Kidney (tissue), 14 donors: ENCODE measurements around the gene HIC1. TPM values are rescaled to one million over a fixed set of nuclear protein-coding genes. Genes with fewer than 3 reads are reported as not detected.

ENCODE experiments used
- DNase-seq, 5 donors: peaks; one replicate each; pipeline ENCODE4 v3.0.0-alpha.2; 2013 to 2020
- FAIRE-seq: peaks from 2 replicates; lab custom pipeline; 2012; peaks lifted over from hg19 to GRCh38; lab: Jason Lieb, UNC
- H3K27ac ChIP-seq, 2 donors: one replicate each; pipeline ENCODE4 v1.7.0; 2013; ENCODE audit warnings: low read depth in 2 of 2, low read length in 2 of 2, inconsistent platforms in 1 of 2
- H3K27me3 ChIP-seq: one replicate; pipeline ENCODE4 v1.7.1; 2013; ENCODE audit warnings: low read length, inconsistent platforms; ENCODE audit not compliant: control insufficient read depth, insufficient read depth
- H3K36me3 ChIP-seq, 3 donors: one replicate each; pipeline versions ENCODE4 v1.7.0 to v1.7.1; 2013; ENCODE audit warnings: low read length in 3 of 3, control low read depth in 1 of 3, inconsistent platforms in 1 of 3; ENCODE audit not compliant: insufficient read depth in 3 of 3, control insufficient read depth in 2 of 3
- H3K4me1 ChIP-seq, 3 donors: one replicate each; pipeline versions ENCODE4 v1.7.0 to v1.7.1; 2013; ENCODE audit warnings: low read length in 3 of 3, inconsistent platforms in 1 of 3, low read depth in 1 of 3; ENCODE audit not compliant: control insufficient read depth in 2 of 3, insufficient read depth in 2 of 3
- H3K4me3 ChIP-seq, 3 donors: one replicate each; pipeline versions ENCODE4 v1.7.0 to v1.8.1; 2013; ENCODE audit warnings: low read length in 3 of 3, control low read depth in 1 of 3, inconsistent platforms in 1 of 3
- H3K9ac ChIP-seq, 3 donors: one replicate each; pipeline versions ENCODE4 v1.7.0 to v1.7.1; 2013; ENCODE audit warnings: low read length in 3 of 3, control low read depth in 1 of 3, inconsistent platforms in 1 of 3
- H3K9me3 ChIP-seq, 3 donors: one replicate each; pipeline versions ENCODE4 v1.7.0 to v1.7.1; 2013; ENCODE audit warnings: low read length in 3 of 3, control low read depth in 1 of 3, inconsistent platforms in 1 of 3; ENCODE audit not compliant: control insufficient read depth in 2 of 3, insufficient read depth in 1 of 3
- intact Hi-C: fragments of 100-400 bp; cut with DNase I; formaldehyde crosslinking; loops from one replicate; pipeline ENCODE4 v1.11.1; 2022
- polyA plus RNA-seq: library from polyadenylated mRNA; stranded (reverse); fragments of 350-450 nt; fragmentation: Illumina TruSeq; extraction: RNeasy Lipid Tissue Mini Kit (QIAGEN cat#74804); gene quantifications from one replicate; pipeline ENCODE4 v1.2.3, GENCODE V29; 2014; ENCODE audit warnings: low read depth, low replicate concordance; ENCODE audit not compliant: insufficient read depth
- total RNA-seq: library from RNA; stranded (reverse); fragmentation: NEBNext Ultra II Directional; extraction: Animal tissue kit (Norgen Biotek cat#: 25700); gene quantifications from one replicate; pipeline ENCODE4 v1.2.1, GENCODE V29; 2021
- TF ChIP-seq, protein P1 (sequence below): IDR thresholded peaks from 3 replicates; pipeline ENCODE4 v1.5.1; 2012; ENCODE audit warnings: mild to moderate bottlenecking, moderate library complexity, borderline replicate concordance; ENCODE audit not compliant: insufficient read depth; ENCODE audit errors: extremely low read depth
- donor health status: control.
- donor health status: control.
- donor health status: control.
- donor health status: control.
- donor health status: control.
- donor health status: DM: yes; HTN: yes; CAD: no.
- donor health status: Normal renal cell carcinoma (clear cell type).

HIC1 gene
- total and polyA plus RNA-seq, 2 donors from 2014 or later: 2.7 to 13.0 TPM

- H3K4me1 ChIP-seq: peaks cover 0 to 16% (median 0%) of the 10 kb centered on the region in 3 donors
- peaks cover 0 to 2% (median 0%) of the 10 kb centered on the region in 3 donors for H3K36me3 ChIP-seq
- TF ChIP-seq, protein P1, sequence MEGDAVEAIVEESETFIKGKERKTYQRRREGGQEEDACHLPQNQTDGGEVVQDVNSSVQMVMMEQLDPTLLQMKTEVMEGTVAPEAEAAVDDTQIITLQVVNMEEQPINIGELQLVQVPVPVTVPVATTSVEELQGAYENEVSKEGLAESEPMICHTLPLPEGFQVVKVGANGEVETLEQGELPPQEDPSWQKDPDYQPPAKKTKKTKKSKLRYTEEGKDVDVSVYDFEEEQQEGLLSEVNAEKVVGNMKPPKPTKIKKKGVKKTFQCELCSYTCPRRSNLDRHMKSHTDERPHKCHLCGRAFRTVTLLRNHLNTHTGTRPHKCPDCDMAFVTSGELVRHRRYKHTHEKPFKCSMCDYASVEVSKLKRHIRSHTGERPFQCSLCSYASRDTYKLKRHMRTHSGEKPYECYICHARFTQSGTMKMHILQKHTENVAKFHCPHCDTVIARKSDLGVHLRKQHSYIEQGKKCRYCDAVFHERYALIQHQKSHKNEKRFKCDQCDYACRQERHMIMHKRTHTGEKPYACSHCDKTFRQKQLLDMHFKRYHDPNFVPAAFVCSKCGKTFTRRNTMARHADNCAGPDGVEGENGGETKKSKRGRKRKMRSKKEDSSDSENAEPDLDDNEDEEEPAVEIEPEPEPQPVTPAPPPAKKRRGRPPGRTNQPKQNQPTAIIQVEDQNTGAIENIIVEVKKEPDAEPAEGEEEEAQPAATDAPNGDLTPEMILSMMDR: no peak
- no peak for FAIRE-seq
- intact Hi-C loops: no loop called here
- DNase-seq: peak in 4 of 5 donors; percentile 26 to 81 (median 54)
- peak overlapping the region in 1 of 3 donors; percentile 4 for H3K9ac ChIP-seq
- H3K9me3 ChIP-seq: no peaks in the 10 kb centered on the region
- peak overlapping the region; percentile 43 to 83 for H3K27ac ChIP-seq
- peaks cover 5% of the 10 kb centered on the region for H3K27me3 ChIP-seq
- H3K4me3 ChIP-seq: no peak overlapping the region
Observed at GRCh38 chr17:2060681-2061440, 6.0 kb downstream of the HIC1 start.

GRCh38 chr17:2061441-2061958 is 6.6 kb downstream of the HIC1 start:
- H3K4me1 ChIP-seq: peaks cover 0 to 16% (median 2%) of the 10 kb centered on the region in 3 donors
- no peaks in the 10 kb centered on the region for H3K9me3 ChIP-seq
- TF ChIP-seq, protein P1: no peak
- peak in 2 of 5 donors; percentile 9 to 16 for DNase-seq
- peaks cover 5% of the 10 kb centered on the region for H3K27me3 ChIP-seq
- intact Hi-C loops: no loop called here
- no peak for FAIRE-seq
- no peak overlapping the region for H3K4me3 ChIP-seq
- H3K9ac ChIP-seq: peak overlapping the region in 1 of 3 donors; percentile 4
- H3K36me3 ChIP-seq: peaks cover 0 to 6% (median 0%) of the 10 kb centered on the region in 3 donors
- peak overlapping the region; percentile 32 to 83 for H3K27ac ChIP-seq

- Histone ChIP-seq H3K27ac (peak overlapping the region; percentile 56 to 60), H3K4me3 (no peak overlapping the region), H3K36me3 (peaks cover 0 to 6% (median 0%) of the 10 kb centered on the region in 3 donors), H3K4me1 (peaks cover 0 to 18% (median 7%) of the 10 kb centered on the region in 3 donors), H3K9me3 (no peaks in the 10 kb centered on the region), H3K27me3 (peaks cover 5% of the 10 kb centered on the region), H3K9ac (no peak overlapping the region)
- no peak for FAIRE-seq
- TF ChIP-seq, protein P1: no peak
- peak in 3 of 5 donors; percentile 40 to 70 (median 40) for DNase-seq
- intact Hi-C loops: no loop called here
Observed at GRCh38 chr17:2062571-2063183, 7.8 kb downstream of the HIC1 start.
